ENCODE measurements around the gene TBX10.
"Not testable (repeated sequence)": the region's sequence is repeated elsewhere in the genome, so short reads cannot be mapped to it uniquely, and the experiment has no call there.

TBX10 gene

GRCh38 chr11:67644472-67645418 is 5.2 kb upstream of the TBX10 start:
- DNase-seq = no peak

GRCh38 chr11:67644042-67644441 is 4.5 kb upstream of the TBX10 start:
- DNase-seq = no peak

GRCh38 chr11:67642173-67643120 is 2.9 kb upstream of the TBX10 start:
- no peak for DNase-seq

GRCh38 chr11:67641338-67642172 is 2.0 kb upstream of the TBX10 start:
- DNase-seq = no peak

GRCh38 chr11:67640758-67641337 is 1.3 kb upstream of the TBX10 start:
- no peak for DNase-seq

GRCh38 chr11:67640021-67640757 is 626 bp upstream of the TBX10 start:
- DNase-seq = peak; percentile 35

GRCh38 chr11:67638535-67639437 is 777 bp downstream of the TBX10 start:
- DNase-seq = no peak

- DNase-seq = not testable (repeated sequence)
These were observed 2.1 kb downstream of the TBX10 start for GRCh38 chr11:67637441-67637840.

- DNase-seq = no peak
These were observed 2.6 kb downstream of the TBX10 start for GRCh38 chr11:67636962-67637361.

GRCh38 chr11:67635231-67635521 is 4.4 kb downstream of the TBX10 start:
- no peak for DNase-seq

- no peak for DNase-seq
These were observed 5.0 kb downstream of the TBX10 start for GRCh38 chr11:67634366-67635230.

GRCh38 chr11:67633758-67634365 is 5.7 kb downstream of the TBX10 start:
- DNase-seq = no peak

GRCh38 chr11:67632982-67633755 is 6.4 kb downstream of the TBX10 start:
- no peak for DNase-seq

- DNase-seq = no peak
These were observed 7.2 kb downstream of the TBX10 start for GRCh38 chr11:67632175-67632981.

GRCh38 chr11:67631853-67632174 is 7.7 kb downstream of the TBX10 start:
- no peak for DNase-seq

GRCh38 chr11:67631411-67631810 is 8.2 kb downstream of the TBX10 start:
- DNase-seq = no peak

- DNase-seq = no peak
These were observed 8.6 kb downstream of the TBX10 start for GRCh38 chr11:67630943-67631331.

Measured in NK-92 treated with Interleukin-12 subunit alpha and Interleukin-12 subunit beta, amount 100 ng/mL, for 24 hours (cell line).